Breast epithelium (tissue), 3 donors: ENCODE data around the gene TMED10.

ENCODE experiments used
- POLR2A ChIP-seq: fragments of 450-650 bp; IDR thresholded peaks from one replicate; pipeline ENCODE4 v1.6.1; 2016; ENCODE audit warnings: antibody characterized with exemption, mild to moderate bottlenecking, moderate library complexity
- TF ChIP-seq, protein P1 (sequence below), 3 donors: fragments of 450-650 bp; IDR thresholded peaks; one replicate each; pipeline ENCODE4 v1.5.1; 2016 to 2017; ENCODE audit warnings: antibody characterized with exemption in 3 of 3, mild to moderate bottlenecking in 3 of 3, moderate library complexity in 3 of 3

DNA sequence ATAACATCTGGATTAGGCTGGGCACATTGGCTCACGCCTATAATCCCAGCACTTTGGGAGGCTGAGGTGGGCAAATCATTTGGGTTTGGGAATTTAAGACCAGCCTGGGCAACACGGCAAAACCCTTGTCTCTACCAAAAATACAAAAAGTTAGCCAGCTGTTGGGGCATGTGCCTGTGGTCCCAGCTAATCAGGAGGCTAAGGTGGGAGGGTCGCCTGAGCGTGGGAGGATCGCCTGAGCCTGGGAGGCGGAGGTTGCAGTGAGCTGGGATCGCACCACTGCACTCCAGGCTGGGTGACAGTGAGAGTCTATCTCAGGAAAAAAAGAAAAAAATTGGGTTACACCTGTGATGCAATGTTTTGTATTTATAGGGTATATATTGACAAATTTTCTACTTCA is 54.9 kb downstream of the TMED10 start:
- TF ChIP-seq POLR2A = no peak
- TF ChIP-seq, protein P1, sequence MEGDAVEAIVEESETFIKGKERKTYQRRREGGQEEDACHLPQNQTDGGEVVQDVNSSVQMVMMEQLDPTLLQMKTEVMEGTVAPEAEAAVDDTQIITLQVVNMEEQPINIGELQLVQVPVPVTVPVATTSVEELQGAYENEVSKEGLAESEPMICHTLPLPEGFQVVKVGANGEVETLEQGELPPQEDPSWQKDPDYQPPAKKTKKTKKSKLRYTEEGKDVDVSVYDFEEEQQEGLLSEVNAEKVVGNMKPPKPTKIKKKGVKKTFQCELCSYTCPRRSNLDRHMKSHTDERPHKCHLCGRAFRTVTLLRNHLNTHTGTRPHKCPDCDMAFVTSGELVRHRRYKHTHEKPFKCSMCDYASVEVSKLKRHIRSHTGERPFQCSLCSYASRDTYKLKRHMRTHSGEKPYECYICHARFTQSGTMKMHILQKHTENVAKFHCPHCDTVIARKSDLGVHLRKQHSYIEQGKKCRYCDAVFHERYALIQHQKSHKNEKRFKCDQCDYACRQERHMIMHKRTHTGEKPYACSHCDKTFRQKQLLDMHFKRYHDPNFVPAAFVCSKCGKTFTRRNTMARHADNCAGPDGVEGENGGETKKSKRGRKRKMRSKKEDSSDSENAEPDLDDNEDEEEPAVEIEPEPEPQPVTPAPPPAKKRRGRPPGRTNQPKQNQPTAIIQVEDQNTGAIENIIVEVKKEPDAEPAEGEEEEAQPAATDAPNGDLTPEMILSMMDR (IDR thresholded peaks at IDR 0.05) = no peak
